HG03196 (cell line): Measurements from ENCODE around the gene ILRUN.
"Not testable (repeated sequence)": the region's sequence is repeated elsewhere in the genome, so short reads cannot be mapped to it uniquely, and the experiment has no call there.

Source experiments
- ATAC-seq: cut with Tn5 transposase; IDR thresholded peaks from one replicate; pipeline ENCODE4 v1.9.1; 2021; ENCODE audit not compliant: unreplicated experiment

ILRUN gene

DNA sequence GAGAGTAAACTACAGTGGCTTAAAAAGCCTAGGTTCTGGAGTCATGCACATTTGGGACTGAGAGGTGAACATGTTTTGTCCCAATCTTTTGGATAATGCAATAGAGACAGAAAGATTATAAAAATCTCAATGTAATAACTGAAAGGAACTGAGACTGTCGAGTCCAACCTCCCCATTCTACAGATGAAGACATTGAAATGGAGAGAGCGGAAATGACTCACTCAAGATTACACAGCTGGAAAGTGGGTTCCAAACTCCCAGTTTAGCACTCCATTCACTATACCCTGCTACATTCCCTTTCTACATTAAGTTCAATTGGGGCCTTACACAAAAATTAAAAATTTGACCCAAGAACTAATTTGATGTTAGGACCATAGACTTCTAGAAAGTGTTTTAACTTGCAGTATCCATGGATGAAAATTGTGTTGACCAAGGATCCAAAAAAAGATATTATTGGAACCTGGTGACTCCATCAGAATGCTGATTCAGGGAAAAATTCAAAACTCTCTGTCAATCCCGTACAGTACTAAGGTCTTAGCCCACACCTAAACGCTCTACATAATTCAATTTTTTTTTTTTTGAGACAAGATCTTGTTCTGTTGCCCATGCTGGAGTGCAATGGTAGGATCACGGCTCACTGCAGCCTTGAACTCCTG is 1.5 kb upstream of the ILRUN start:
- ATAC-seq, result no peak

DNA sequence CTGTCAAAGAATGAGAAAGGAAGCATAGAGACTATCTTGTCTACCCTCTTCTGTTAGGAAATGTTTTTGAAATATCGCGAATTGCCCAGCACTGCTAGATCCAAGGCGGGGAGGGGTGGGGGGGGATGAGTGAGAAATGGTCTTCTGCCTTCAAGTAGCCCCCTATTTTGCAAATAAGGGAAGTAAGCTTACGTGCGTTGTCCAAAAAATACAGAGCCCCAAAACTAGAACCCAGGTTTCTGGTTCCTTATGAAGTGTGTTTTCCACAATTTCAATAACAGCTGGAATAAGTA is 923 bp upstream of the ILRUN start:
- no peak for ATAC-seq

DNA sequence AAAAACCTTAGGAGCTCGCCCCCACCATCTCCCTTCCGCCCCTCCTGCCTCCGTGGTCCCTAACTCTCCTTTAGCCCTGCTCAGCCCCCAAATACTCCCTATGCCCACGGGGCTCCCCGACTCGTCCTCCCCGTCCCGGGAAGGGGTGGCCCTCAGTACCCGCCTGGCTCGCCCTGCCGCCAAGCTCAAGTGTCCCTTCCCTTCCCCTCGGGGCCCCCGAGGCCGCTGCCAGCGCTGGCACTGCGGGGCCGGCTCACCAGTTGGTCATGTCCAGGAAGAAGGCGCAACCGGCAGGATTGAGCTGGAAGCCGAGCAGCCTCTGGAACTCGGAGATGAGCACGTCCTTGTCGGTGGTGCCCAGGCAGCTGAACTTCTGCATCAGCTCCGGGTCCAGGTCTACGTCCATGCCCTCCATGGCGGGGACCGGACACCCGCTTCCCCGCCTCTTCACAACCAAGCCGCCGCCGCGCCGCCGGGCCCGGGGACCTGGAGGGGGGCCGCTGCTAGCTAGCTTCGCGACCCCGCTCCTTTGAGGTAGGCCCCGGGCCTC is 303 bp downstream of the ILRUN start:
- peak; percentile 32 for ATAC-seq

DNA sequence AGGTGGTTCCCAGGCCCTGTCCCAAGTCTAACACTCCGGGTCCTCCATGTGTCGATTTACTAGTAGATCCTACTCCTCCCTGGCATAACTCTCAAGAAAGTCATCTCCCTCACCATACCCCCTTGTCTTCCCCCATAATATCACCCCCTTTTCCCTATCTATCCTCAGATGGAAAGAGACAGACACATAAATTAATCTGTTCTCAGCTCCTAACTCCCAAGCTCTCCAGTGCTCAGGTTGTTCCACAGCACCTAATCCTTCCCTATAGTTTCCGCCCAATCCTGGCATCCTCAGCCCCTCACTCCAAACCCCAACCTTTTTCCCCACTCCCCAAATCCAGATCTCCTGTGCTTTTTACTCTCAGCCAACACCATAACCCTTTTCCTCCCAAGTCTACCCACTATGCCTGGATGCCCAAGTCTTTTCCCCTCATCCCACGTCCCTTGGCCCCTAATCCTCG is 808 bp downstream of the ILRUN start:
- no peak for ATAC-seq

DNA sequence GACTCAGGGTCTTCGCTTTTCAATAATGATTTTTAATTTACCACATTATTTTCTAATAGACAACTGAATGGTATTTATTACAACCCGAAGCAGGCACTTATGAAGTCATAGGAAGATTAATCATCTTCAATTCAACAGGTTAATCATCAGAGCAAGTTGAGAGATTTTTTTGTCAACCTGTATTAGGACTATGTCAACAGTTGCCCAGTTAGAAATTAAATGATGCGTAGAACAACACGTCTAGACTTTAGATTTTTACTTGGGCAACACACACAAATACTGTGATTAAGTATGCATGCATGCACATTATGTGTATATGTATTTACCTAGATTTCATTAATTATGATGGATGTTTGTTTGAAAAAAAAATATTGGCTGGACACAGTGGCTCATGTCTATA is 4.3 kb downstream of the ILRUN start:
- no peak for ATAC-seq

- ATAC-seq, result no peak
These were observed 6.8 kb downstream of the ILRUN start for GRCh38 chr6:34689742-34690141.

DNA sequence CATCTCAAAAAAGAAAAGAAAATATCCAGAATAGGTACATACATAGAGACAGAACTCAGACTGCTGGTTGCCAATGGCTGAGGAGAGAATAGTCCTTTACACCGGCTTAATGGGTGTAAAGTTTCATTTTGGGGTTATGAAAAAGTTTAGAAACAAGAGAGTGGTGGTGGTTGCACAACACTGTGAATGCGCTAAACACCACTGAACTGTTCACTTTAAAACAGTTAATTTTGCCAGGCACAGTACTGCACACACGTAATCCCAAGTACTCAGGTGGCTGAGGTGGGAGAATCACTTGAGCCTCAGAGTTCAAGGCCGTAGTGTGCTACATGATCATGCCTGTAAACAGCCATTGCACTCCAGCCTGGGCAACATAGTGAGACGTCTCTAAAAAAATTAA is 7.6 kb downstream of the ILRUN start:
- no peak for ATAC-seq

DNA sequence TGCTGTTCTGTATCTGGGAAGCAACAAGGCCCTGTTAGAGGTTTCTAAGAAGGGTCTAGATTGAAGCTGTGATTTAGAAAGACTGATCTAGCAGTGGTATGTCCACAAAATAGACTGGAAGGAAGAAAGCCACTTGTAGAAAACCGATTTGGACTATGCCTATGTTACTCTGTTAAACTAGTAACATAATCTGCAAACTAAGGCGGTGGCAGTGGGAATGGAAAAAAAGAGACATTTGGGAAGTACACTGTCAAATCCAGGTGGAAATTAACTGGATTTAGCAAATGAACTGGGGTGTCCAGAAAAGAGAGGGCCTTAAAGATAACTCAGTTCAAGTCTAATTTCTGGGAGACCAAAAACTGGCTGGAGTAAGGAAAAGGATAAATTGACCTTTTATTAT is 11.6 kb downstream of the ILRUN start:
- ATAC-seq, result no peak

- no peak for ATAC-seq
These were observed 12.2 kb downstream of the ILRUN start for GRCh38 chr6:34684364-34684763.

DNA sequence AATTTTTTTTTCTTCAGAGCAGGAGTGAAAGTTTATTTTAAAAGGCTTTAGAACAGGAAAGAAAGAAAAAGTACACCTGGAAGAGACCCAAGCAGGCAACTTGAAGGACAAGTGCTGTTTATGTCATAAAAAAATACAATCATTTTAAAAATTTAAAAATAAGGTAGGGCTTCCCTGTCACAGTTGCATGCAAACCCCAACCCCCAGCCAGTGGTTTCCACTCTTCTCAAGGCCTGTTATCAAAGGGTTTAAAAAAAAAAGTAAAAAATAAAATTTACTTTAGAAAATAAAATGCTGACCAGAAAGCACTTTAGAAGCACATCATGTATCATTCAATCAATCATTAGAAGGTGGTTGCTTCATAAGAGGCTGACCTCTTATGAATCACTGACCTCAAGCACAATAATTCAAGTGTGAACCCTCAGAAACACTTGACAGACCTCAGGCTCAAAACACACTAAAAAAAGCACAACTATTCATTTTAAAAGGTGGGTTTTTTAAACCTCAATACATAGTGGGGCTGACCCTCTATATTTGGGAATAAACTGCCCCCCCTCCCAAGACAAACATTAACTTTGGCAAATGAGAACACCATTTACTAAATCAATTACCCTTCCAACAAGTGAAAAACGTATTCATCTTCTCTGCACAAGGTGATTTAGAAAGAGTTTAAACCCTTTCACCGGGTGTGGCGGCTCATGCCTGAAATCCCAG is 15.6 kb downstream of the ILRUN start:
- peak; percentile 46 for ATAC-seq

DNA sequence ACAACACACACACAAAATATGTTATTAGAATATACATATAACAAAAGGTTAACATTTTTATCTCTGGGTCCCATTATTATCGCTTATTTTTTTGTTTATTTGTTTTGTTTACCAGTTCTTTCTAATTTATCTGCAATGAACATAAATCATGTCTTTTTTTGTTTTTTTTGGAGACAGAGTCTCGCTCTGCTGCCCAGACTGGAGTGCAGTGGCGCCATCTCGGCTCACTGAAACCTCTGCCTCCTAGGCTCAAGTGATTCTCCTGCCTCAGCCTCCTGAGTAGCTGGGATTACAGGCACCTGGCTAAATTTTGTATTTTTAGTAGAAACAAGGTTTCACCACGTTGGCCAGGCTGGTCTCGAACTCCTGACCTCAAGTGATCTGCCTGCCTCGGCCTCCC is 16.3 kb downstream of the ILRUN start:
- not testable (repeated sequence) for ATAC-seq

GRCh38 chr6:34679552-34680253 is 16.9 kb downstream of the ILRUN start:
- ATAC-seq, result no peak

DNA sequence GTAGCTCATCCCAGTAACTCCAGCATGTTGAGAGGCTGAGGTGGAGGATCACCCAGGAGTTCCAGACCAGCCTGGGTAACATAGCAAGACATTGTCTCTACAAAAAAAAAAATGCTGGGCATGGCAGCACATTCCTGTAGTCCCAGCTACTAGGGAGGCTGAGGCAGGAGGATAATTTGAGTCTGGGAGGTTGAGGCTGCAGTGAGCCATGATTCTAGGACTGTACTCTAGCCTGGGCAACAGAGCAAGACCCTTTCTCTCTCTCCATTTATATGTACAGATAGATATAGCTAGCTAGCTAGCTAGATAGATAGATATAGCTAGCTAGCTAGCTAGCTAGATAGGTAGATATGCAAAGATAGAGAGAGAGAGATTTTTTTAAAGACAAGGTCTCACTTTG is 20.4 kb downstream of the ILRUN start:
- ATAC-seq, result no peak

- not testable (repeated sequence) for ATAC-seq
These were observed 21.6 kb downstream of the ILRUN start for GRCh38 chr6:34674930-34675329.

GRCh38 chr6:34674268-34674639 is 22.3 kb downstream of the ILRUN start:
- ATAC-seq, result no peak

DNA sequence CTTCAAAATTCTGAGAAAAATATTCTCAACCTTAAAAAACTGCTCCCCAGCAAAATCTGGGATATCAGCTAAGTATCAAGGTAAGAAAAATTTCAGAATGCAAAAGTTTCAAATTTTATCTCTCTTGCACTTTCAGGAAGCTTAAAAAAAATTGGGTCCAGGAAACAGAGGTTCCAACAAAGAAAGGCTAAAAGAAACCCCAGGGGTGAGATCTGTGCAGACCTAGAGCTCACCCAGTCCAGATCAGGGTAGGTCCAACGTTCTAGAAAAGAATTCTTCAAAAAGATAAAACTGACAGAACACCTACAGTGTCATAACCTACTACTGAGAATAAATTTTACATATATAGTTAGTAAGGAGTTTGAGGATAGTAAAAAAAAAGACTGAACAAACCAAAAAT is 23.5 kb downstream of the ILRUN start:
- no peak for ATAC-seq

DNA sequence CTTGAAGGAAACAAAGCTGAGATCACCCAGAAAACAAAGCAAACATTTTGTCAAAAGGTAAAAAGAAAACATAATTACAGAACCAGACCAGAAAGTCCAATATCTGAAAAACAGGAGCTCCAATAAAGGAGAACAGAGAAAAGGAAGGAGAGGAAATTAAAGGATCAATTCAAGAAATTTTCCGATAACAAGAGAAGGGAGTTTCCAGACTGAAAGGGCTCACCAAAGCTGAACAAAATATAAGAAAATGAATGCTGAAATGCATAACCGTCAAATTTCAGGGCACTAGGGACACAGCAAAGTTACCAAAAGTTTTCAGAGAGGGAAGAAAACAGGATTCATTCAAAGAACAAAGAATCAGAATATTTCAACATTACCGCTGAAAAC is 23.9 kb downstream of the ILRUN start:
- ATAC-seq, result no peak

DNA sequence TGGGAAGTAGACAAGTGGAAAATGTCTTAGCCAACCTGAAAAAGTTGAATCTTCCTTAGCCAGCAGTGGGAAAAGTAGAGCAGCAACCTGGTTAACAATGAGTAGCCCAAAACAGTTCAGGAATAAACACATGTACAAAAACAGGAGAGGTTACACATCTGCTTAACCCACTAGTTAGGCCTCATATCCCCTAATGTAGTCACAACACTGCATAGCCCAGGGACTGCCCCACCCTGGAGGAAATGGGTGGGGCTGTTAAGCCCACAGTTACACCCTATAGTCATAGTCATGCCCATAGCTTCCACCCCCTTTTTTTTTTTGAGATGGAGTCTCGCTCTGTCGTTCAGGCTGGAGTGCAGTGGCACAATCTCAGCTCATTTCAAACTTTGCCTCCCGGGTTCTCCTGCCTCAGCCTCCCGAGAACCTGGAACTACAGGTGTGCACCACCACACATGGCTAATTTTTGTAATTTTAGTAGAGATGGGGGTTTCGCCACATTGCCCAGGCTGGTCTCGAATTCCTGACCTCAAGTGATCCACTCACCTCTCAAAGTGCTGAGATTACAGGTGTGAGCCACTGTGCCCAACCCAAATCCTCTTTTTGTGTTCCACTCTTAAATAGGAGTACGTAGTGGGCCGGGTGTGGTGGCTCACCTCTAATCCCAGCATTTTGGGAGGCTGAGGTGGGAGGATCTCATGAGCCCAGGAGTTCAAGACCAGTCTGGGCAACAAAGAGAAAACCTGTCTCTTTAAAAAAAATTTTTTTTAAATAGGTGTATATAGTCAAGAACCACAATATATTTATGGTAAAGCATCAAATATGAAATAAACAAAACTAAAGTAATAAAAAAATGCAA is 24.5 kb downstream of the ILRUN start:
- peak; percentile 63 for ATAC-seq

DNA sequence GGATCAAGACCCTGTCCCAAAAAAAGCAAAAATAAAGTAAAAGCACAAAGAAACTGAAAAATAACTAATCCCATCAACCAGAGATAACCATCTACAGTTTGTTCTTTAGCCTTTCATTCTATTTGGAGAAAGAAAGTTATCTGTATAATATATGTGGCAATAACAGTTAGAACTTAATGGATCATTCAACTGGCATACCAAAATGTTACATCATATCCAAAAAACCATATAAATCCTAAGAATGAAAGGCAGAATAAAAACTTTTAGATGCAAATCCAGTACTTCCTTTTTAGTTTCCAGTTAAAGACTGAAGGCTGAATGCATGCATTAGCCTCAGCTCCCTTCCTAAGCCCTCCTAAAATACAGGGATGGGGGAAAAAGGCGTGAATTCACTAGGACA is 25.2 kb downstream of the ILRUN start:
- no peak for ATAC-seq

- ATAC-seq, result not testable (repeated sequence)
These were observed 27.8 kb downstream of the ILRUN start for GRCh38 chr6:34668799-34669198.
